GM18907 (cell line): Measurements from ENCODE around the gene ZNRF1.
"Not testable (repeated sequence)": the region's sequence is repeated elsewhere in the genome, so short reads cannot be mapped to it uniquely, and the experiment has no call there.

Experiments
- ATAC-seq: cut with Tn5 transposase; IDR thresholded peaks from one replicate; pipeline ENCODE4 v1.9.1; 2021; ENCODE audit warnings: mild to moderate bottlenecking, moderate library complexity; ENCODE audit not compliant: unreplicated experiment

ZNRF1 gene

DNA sequence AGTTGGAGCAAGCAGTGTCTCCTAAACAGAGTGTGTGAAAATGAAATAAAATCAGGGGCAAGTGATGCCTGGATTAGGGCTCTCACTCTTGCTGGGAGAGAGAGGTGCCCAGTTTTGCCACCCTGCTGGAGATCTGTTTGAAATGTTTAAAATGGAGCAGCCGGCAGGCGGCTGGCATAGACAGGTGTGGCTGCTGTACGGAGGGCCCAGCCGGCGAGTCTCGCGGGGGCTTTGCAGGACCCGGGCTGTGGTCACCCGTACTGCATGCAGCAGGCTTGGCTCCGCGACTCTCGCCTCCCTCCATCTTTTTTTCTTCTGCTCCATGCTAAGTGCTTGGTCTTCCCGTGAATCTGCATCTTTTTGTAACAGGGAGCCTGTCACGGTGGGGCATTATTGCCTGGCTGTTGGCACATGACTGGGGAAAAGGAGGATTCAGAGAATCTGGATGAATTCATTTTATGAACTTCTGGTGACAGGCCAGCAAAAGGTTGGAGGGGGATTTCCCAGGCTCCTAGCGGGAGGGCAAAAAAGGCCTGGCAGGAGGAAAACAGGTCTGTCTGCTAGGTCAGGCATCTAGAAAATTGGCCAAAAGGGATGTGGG is 1.8 kb downstream of the ZNRF1 start:
- ATAC-seq: no peak

- ATAC-seq: no peak
Observed at GRCh38 chr16:75002474-75002873, 3.6 kb downstream of the ZNRF1 start.

DNA sequence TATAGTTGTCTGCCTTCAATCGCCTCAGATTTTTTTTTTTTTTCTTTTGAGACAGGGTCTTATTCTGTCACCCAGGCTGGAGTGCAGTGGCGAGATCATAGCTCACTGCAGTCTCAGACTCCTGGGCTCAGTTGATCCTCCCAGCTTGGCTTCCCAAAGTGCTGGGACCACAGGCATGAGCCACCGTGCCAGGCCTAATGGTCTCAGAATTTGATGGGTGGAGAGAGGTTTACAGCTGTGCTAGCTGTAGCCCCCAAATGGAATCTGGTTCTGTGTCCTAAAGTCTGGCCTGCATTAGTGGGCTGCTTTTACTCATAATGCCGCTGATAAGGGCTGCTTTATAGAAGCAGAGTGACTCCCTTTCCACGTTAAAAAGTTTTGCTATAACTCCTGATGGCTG is 5.1 kb downstream of the ZNRF1 start:
- no peak for ATAC-seq

GRCh38 chr16:75004460-75004859 is 5.6 kb downstream of the ZNRF1 start:
- no peak for ATAC-seq

DNA sequence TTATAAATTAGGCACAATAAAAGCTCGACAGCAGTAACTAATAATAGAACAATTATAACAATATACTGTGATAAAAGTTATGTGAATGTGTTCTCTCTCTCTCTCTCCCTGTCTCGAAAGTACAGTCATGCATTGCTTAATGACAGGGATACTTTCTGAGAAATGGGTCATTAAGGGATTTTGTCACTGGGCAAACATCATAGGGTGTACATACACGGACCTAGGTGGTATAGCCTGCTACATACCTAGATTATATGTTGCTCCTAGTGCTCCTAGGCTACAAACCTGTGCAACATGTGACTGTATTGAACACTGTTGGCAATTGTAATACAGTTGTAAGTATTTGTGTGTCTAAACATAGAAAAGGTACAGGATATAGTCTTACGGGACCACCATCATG is 6.9 kb downstream of the ZNRF1 start:
- ATAC-seq: no peak

DNA sequence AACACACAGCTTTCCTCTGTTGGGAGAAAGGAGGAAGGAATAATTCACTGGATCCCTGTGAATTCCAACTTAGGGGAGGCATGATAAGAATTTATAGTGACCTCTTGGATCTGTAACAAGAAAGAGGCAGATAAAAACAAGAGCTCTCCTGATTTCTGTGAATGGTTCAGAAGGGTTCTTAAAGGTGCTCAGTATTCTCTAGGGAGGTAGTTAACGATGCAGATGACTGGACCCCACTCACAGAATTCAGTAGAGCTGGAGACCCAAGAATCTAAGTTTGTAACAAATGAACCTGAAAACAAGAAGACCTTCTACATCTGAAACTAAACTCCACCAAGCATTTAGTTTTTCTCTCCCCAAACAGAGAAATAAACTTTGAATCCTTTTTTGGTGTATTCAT is 8.6 kb downstream of the ZNRF1 start:
- ATAC-seq: no peak

DNA sequence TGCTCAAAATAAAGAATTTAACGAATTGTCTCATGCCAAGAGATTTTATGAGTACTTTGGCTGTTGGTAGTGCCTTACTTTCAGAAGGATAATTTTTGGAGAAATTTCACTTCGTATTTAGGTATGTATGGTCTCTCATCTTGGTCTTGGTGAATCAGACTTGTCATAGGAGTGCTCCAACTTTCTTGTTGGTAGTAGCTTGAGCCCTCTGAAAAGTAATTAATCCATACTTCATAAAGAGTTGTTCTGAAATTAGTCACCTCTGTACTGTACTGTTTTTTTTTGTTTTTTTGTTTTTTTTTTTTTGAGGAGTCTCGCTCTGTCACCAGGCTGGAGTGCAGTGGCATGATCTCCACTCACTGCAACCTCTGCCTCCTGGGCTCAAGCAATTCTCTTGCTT is 11.6 kb downstream of the ZNRF1 start:
- ATAC-seq: no peak

DNA sequence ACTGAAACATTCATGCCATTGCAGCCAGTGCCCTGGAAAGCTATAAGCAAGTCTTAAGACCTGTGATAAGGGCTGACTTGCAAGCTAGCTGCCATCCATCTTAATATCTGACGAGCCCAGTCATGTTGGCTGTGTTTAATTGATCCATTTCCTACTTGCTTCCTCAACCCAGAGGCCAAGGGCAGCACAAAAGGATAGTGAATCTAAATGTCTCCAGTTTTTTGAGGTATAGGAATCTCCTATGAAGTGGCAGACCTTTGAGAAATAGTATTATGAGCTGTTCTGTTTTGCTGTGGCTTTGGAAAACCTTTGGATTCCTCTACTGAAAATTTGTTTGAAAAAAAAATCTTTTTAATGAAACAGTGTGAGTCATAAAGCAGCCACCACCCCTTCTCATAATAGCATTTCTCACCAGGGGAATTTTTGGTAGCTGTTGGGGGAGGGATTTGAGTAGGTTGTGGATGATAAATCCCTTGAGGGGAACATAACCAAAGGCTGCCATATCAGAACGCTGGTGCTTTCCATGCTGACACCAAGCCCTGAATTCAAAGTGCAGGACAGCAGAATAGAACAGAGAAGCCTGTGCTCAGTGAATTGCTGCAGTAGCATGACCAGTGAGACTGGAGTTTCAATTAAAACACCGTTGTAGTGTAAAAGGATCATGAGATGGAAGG is 12.9 kb downstream of the ZNRF1 start:
- ATAC-seq: peak; percentile 67

DNA sequence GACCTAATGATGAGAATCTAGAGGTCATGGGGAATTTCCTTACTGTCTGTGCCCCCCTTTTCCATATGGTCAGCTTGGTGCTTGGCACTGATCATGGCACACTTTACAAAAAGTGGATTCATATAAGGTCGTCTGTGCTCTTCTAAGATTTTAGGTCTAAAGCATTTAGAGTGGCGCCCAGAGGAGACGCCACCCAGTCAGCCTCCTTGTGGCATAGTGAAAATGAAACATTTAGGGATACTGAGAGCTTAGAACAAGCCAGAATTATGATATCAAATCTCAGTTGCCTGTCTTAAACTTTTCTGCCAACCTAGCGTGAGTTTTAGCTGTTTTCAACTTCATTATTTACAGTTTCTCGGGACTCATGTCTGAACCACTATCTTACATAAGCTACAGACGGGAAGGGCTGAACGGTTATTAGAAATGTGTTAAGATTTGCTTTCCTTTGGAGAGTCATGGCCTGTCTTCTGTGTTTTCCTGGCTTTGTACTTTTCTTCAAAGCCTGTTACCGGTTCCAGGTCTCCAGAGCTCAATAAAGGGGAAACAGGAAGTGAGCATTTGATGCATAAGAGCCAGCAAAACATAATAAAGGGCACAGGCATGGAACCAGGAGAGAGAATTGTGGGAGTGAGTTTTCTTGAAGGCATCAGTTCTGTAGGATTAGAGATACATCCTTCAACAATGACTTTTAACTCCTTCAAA is 13.7 kb downstream of the ZNRF1 start:
- ATAC-seq: peak; percentile 21

DNA sequence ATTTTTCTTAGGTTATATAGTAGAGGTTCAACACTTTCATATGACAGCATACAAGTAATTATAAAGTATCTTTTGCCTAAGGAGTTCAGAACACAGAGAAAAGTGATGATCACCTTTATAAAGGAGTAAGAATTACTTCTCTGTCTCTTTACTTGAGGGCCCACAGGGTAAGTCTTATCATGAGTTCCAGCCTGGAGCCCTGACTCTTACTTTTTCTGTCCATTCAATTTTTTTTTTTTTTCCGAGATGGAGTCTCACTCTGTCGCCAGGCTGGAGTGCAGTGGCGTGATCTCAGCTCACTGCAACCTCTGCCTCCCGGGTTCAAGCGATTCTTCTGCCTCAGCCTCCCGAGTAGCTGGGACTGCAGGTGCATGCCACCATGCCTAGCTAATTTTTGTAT is 14.3 kb downstream of the ZNRF1 start:
- ATAC-seq: not testable (repeated sequence)

DNA sequence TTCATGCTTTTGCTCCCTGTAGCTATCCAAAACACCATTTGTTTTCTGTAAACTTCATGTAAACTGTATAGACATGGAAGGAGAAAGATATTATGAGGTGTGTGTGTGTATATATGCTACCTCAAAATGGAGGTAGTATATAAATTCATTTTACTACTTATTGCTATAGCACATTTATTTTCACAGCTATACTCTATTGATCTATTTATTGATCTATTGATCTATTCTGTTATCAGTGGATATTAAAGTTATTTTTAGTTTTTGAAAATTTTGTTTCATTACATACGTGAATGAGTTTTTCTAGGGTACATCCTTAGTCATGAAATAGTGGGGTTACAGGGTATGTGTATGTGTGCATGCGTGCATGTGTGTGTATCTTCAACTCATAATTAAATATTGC is 15.5 kb downstream of the ZNRF1 start:
- ATAC-seq: no peak

GRCh38 chr16:75016451-75017081 is 17.7 kb downstream of the ZNRF1 start:
- not testable (repeated sequence) for ATAC-seq

DNA sequence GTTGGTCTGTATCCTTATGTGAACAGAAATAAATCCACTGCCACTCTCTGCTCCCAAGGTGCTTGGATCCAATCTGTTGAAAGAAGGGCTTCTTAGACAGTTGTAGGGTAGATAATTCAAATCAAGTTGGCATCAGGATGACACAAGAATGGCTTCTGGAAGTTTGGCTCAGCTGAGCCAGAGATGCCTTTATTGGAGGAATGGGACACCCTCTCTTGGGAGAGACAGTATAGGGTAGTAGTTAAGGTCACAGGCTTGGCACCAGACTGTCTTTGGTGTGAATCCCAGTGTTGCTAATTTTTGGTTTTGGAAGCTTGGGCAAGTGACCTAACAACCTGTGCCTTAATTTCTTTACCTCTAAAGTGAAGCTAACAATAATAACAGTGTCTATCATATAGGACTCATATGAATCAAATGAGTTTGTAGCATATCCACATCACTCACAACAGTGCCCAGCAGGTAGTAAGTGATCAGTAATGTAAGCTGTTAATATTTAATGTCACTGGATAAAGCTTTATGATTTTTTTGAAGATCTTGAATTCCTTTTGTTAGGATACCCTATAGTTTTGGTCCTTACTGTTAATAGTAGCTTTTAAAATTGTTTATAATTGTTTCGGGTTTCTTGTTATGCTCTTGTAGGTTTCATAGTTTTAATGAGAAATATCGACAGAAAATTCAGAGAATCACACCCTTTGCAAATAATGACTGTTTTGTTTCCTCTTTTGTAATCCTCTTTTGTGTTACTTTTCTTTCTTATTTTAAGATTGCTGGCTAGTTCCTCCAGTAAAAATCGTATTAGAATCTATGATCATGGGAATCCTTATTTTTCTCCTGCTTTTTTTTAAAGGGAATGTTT is 19.1 kb downstream of the ZNRF1 start:
- no peak for ATAC-seq

DNA sequence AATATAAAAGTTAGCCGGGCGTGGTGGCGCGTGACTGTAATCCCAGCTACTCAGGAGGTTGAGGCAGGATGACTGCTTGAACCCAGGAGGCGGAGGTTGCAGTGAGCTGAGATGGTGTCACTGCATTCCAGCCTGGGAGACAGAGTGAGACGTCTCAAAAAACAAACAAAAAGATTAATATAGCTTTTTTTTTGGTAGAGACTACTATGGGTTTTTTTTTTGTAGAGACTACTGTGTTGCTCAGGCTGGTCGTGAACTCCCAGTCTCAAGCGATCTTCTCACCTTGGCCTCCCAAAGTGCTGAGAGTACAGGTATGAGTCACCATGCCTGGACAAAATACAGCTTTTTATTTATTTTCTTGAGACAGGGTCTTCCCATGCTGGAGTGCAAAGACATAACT is 20.2 kb downstream of the ZNRF1 start:
- ATAC-seq: no peak

DNA sequence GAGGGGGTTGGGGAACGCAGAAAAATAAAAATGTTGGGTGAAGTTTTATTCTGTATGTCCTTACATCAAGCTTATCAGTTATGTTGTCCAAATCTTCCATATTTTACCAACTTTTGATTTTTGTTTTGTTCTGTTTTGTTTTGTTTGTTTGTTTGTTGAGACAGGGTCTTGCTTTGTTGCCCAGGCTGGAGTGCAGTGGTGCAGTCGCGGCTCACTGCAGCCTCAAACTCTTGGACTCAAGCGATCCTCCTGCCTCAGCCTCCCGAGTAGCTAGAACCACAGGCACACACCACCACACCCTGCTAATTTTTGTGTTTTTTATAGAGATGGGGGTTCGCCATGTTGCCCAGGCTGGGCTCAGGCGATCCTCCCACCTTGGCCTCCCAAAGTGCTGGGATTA is 20.8 kb downstream of the ZNRF1 start:
- ATAC-seq: no peak

DNA sequence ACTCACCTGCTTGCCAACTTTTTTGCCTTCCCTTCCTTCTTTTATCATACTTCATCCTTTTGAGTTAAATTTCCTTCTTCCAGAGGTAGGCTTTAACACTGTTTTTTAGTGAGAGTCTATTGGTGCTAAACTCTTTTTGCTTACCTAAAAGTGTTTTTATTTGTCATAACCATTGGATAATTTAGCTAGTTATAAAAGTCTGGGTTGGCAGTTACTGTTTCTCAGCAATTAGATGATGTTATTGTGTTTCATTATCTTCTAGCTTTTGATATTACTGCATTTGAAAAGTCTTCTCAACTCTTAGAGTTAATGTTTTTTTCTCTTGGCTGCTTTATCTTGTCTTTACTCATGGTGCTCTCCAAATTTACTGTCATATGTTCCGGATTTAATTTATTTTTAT is 22.6 kb downstream of the ZNRF1 start:
- no peak for ATAC-seq

DNA sequence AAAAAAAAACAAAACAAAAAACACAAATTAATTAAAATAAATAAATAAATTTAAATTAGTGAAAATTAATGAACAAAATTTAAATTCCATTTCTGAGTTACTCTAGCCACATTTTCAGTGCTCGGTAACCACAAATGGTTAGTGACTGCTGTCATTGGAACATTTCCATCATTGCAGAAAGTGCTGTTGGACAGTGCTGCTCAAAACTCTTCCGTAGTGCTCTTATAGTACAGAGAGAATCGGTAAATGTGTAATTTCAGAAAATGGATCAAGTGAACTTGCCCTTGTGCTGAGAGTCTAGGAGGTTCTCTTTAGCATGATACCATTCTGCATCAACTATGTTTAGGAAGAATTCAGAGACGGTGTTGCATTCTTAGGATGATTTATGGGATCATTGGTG is 23.7 kb downstream of the ZNRF1 start:
- ATAC-seq: no peak

DNA sequence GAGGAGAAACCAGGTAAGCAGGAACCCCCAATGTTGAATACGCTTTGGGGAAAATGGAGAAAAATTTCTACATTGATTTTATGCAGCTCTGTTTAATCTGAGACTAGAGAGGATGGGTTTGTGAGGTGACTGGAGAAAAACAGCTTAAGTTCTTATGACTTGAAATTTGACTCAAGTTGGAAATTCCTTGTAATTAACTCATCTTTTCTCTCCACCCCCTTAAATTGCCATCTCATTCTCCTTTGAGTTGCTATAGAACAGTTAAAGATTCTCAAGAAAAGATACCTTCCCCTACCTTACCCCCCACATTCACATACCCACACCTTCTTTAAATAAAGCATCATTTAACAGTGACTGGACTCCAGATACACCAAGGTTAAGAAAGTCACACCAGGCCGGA is 24.2 kb downstream of the ZNRF1 start:
- no peak for ATAC-seq

DNA sequence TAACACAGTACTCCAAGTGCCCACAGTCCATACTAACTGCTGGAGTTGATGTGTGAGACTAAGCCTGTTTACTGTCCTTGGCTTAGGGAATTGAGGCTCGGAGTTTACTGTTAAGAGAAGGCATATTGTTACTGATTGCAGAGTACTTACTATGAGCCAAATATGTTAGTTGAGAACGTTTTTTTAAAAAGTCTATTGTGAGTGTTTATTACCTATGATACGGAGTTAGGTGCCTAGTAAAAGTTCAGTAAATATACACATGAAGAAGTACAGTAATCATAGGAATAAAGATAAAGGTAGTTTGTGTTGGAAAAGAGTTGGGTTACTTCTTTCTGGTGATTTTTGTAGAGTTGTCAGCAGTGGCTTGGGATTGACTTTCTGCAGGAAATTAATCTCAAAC is 25.4 kb downstream of the ZNRF1 start:
- ATAC-seq: no peak

GRCh38 chr16:75024594-75024993 is 25.8 kb downstream of the ZNRF1 start:
- ATAC-seq: no peak

- ATAC-seq: no peak
Observed at GRCh38 chr16:75025761-75026160, 26.9 kb downstream of the ZNRF1 start.
